IPS DF 4.7 (cell line): ENCODE measurements around the gene ST8SIA5.

ENCODE experiments used
- DNase-seq: peaks from one replicate; pipeline ENCODE4 v3.0.0-alpha.2; 2013; ENCODE audit warnings: low spot score; ENCODE audit errors: extremely low read depth

The ST8SIA5 gene

DNA sequence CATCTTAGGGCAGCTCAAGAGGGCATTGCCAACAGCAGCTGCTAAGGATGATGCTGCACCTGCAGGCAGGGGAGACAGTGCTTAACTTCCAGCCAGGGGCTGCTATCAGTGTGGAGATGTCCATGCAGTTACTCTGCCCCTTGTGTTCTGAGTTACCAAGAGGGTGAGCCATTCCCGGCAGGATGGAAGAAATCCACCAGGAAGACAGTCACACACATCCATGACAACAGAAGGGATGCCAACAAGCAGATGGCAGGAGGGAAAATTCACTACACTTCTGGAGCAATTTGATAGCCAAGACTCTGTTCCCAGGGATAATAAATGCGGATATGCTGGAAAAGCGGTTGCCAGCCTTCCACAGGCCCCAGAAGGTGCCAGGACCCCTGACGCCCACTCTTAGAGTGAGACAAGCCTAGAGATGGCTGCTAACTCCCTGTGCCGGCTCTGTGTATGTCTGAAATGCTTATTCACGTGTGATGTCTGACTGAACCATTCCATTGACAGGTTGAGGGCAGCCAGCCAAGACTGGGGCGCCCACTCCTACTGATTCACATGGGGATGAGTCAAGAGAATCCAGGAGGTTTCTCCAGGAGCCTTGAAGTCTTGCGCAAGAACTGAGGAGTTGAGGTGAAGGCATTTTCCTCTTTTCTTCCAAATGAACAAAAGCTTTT lies 124.3 kb downstream of the ST8SIA5 start:
- no peak for DNase-seq

GRCh38 chr18:46630991-46631390 lies 125.9 kb downstream of the ST8SIA5 start:
- DNase-seq = no peak

GRCh38 chr18:46630160-46630559 lies 126.7 kb downstream of the ST8SIA5 start:
- DNase-seq = no peak

- DNase-seq = no peak
These were observed 127.5 kb downstream of the ST8SIA5 start for GRCh38 chr18:46629361-46629760.

GRCh38 chr18:46628206-46628605 lies 128.6 kb downstream of the ST8SIA5 start:
- no peak for DNase-seq

- DNase-seq = no peak
These were observed 129.7 kb downstream of the ST8SIA5 start for GRCh38 chr18:46627136-46627535.

DNA sequence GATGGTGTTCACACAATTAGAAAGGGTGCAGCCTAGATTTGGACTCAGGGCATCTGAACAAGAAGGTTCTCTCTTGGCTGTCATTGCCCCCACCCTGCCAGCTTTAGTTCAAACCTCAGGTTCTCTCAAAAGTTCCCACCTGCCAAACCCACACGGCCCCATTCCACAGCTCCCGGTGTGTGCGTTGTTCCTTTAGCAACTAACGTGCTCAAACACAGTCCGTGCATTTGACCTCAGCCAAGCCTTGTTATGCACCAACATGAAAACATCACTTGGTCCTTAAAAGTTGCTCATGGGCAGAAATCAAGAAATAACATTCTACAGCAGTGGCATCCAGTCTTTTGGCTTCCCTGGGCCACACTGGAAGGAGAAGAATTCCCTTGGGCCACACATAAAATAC lies 131.8 kb downstream of the ST8SIA5 start:
- DNase-seq = no peak

DNA sequence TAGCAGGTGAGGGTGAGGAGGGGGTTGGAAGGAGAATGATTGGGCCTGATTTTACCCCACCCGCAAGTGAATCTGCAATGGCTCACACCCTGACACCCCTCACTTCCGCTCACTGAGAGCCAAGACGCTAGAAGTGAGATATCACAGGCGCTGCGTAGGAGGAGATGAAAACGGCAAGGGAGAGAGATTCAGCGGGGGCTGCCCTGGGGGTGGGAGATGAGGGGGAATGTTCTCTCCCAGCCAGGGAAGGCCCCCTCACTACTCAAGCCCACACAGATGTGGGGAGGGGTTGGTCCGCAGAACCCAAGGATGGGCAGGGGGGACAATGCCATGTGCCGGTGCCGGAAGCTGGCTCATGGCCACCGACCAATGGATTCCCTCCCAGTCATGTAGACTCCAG lies 132.7 kb downstream of the ST8SIA5 start:
- DNase-seq = no peak

GRCh38 chr18:46623541-46623940 lies 133.3 kb downstream of the ST8SIA5 start:
- DNase-seq = no peak

- DNase-seq = no peak
These were observed 133.9 kb downstream of the ST8SIA5 start for GRCh38 chr18:46622999-46623398.

DNA sequence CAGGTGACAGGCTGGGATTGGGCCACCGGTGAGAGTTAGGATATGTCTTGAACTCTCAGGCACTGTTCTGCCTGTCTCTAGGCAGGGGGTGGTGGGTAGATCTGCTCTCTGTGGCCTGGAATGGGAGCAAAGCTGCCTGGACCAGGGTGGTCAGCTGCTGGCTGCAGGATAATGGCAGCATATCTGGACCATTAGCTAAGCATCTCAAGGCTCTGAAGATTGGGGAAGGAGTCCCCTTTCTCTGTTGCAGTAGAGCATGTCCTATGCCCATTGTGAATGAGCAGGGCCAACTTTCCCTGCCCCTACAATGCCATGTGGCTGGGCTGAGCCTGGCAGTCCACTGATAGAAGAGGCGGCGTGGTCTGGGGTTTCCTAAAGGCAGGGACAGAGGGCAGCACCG lies 134.4 kb downstream of the ST8SIA5 start:
- DNase-seq = no peak

DNA sequence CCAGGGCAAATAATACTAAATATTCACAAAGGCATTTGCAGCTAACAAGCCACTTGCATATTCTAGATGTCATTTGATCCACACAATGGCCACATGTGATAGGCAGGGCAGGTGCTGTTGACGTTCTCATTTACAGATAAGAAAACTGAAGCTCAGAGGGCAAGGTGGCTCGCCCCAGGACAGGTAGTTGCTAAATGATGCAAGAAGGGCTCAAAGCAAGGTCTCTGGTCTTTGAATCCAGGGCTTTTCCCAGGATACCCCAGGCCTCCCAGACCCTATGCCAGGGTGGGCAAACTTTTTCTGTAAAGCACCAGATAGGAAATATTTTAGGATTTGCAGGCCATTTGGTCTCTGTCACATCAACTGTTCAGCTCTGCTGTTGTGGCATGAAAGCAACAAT lies 135.0 kb downstream of the ST8SIA5 start:
- no peak for DNase-seq

- no peak for DNase-seq
These were observed 135.6 kb downstream of the ST8SIA5 start for GRCh38 chr18:46621111-46621766.

DNA sequence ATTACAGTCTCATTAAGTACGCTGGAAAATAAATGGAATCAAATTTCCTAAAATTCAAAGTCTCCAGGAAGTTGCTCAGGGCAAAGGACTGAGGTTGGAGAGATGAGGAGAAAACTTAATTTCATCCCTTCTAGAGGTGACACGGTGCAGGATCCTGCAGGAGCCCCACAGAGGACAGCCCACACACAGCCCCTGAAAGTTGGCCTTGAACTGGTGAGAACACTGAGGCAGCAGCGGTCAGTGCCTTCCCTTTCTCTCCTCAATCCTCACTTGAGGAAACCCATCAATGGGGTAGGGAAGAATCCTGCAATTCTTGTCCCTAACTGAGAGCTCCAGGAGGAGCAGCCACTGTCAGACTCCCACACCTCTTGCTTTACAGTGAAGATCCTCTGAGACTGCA lies 137.3 kb downstream of the ST8SIA5 start:
- no peak for DNase-seq
